Spleen (tissue), 11 donors: ENCODE measurements around the gene SLC2A6. TPM values are rescaled to one million over a fixed set of nuclear protein-coding genes. Genes with fewer than 3 reads are reported as not detected.

ENCODE experiments used
- DNase-seq: peaks from one replicate; pipeline ENCODE4 v3.0.0-alpha.2; 2020
- H3K27ac ChIP-seq, 8 donors: fragments of 200-600 bp; sonication (generic) in 7 of 8; 1 replicate in 4 of 8; 2 replicates in 4 of 8; pipeline versions ENCODE4 v1.5.0 to v1.8.0; 2016 to 2021; ENCODE audit warnings: inconsistent platforms in 4 of 8, mild to moderate bottlenecking in 4 of 8, moderate library complexity in 1 of 8
- H3K27me3 ChIP-seq, 7 donors: fragments of 200-600 bp; sonication (generic) in 6 of 7; replicated peaks in 1 of 7; 1 replicate in 4 of 7; 2 replicates in 3 of 7; pipeline versions ENCODE4 v1.5.0 to v1.8.0; 2016 to 2021; ENCODE audit warnings: inconsistent platforms in 3 of 7, mild to moderate bottlenecking in 1 of 7
- H3K36me3 ChIP-seq, 6 donors: fragments of 200-600 bp; sonication (generic) in 5 of 6; 1 replicate in 4 of 6; 2 replicates in 2 of 6; pipeline versions ENCODE4 v1.5.0 to v1.8.0; 2016 to 2021; ENCODE audit warnings: inconsistent platforms in 2 of 6
- H3K4me1 ChIP-seq, 6 donors: fragments of 200-600 bp; sonication (generic) in 5 of 6; 1 replicate in 3 of 6; 2 replicates in 3 of 6; pipeline versions ENCODE4 v1.5.0 to v1.8.0; 2016 to 2021; ENCODE audit warnings: inconsistent platforms in 3 of 6
- H3K4me3 ChIP-seq, 8 donors: fragments of 200-600 bp; sonication (generic) in 7 of 8; 1 replicate in 4 of 8; 2 replicates in 4 of 8; pipeline versions ENCODE4 v1.5.0 to v1.8.0; 2016 to 2021; ENCODE audit warnings: inconsistent platforms in 4 of 8, mild to moderate bottlenecking in 4 of 8, moderate library complexity in 2 of 8
- H3K9me3 ChIP-seq, 8 donors: fragments of 200-600 bp; sonication (generic) in 7 of 8; 1 replicate in 4 of 8; 2 replicates in 4 of 8; pipeline versions ENCODE4 v1.5.0 to v1.8.0; 2016 to 2021; ENCODE audit warnings: inconsistent platforms in 4 of 8
- CTCF ChIP-seq, 11 experiments: fragments of 200-600 bp in 7 of 11; fragments of 450-650 bp in 4 of 11; sonication (generic) in 4 of 11; IDR thresholded peaks in 8 of 11; conservative IDR thresholded peaks in 3 of 11; 1 replicate in 7 of 11; 2 replicates in 4 of 11; pipeline versions ENCODE4 v1.4.0 to v1.8.0; 2016 to 2021; ENCODE audit warnings: antibody characterized with exemption in 11 of 11, inconsistent platforms in 4 of 11, mild to moderate bottlenecking in 1 of 11
- POLR2A ChIP-seq, 3 donors: fragments of 450-650 bp; IDR thresholded peaks; one replicate each; pipeline ENCODE4 v1.5.1; 2017; ENCODE audit warnings: antibody characterized with exemption in 3 of 3, mild to moderate bottlenecking in 1 of 3
- POLR2AphosphoS5 ChIP-seq, 3 donors: sonication (generic); formaldehyde crosslinking; IDR thresholded peaks; one replicate each; pipeline ENCODE4 v1.5.1; 2017; ENCODE audit warnings: antibody characterized with exemption in 3 of 3
- WGBS, 5 donors: extraction: QIAGEN DNeasy Blood & Tissue Kit in 3 of 5; methylation state at CpG; one replicate each; pipeline versions ENCODE4 v1.1.5 to v1.1.7; 2013 to 2018; 5-methylcytosine and 5-hydroxymethylcytosine counted together
- intact Hi-C: fragments of 100-400 bp; cut with DNase I; formaldehyde crosslinking; loops from one replicate; pipeline ENCODE4 v1.15.0; 2023; ENCODE audit warnings: low total_unique reads
- polyA plus RNA-seq, 3 donors: library from polyadenylated mRNA; stranded (reverse); fragments of 200-250 nt; gene quantifications; one replicate each; pipeline ENCODE4 v1.2.1, GENCODE V29; 2013
- total RNA-seq, 7 donors: library from RNA; depleted of rRNA in 3 of 7; stranded (reverse); fragments of >200 nt in 3 of 7; fragmentation: NEBNext Ultra II Directional in 4 of 7; extraction: Animal tissue kit (Norgen Biotek cat#: 25700) in 4 of 7; gene quantifications; one replicate each; pipeline versions ENCODE4 v1.1.0 to v1.2.1, GENCODE V29; 2016 to 2021
- donor health status: healthy with polysubstance abuse.
- donor health status: DM: no; HTN: no; CAD: no; lungs with moderate emphysema.
- donor health status: DM: no; HTN: no; CAD: no.
- donor health status: Bipolar disorder and iron deficiency.
- donor health status: healthy.
- donor health status: DM: no; HTN: no; CAD: no.
- donor health status: DM: yes; HTN: yes; CAD: no.

The SLC2A6 gene
- total and polyA plus RNA-seq, 10 donors, result 15.4 to 35.0 (median 21.9) TPM

GRCh38 chr9:133523106-133523505, 44.2 kb upstream of the SLC2A6 start:
- intact Hi-C loops, result no loop called here
- no peak for TF ChIP-seq CTCF (IDR thresholded peaks at IDR 0.05 in 8 of 11, conservative IDR thresholded peaks at IDR 0.05 in 3 of 11)
- Histone ChIP-seq H3K9me3 (no peaks in the 10 kb centered on the region), H3K36me3 (no peaks in the 10 kb centered on the region), H3K27me3 (peaks cover 0 to 29% (median 0%) of the 10 kb centered on the region in 7 donors), H3K4me3 (no peak overlapping the region), H3K4me1 (peaks cover 0 to 20% (median 10%) of the 10 kb centered on the region in 6 donors), H3K27ac (no peak overlapping the region)
- no peak for DNase-seq
- 87 to 94% (median 90%) methylated on average over 6 to 8 of the region's 8 CpGs for WGBS, 5 donors

GRCh38 chr9:133522073-133522910, 43.4 kb upstream of the SLC2A6 start:
- 72 to 79% (median 77%) methylated on average over 12 to 14 of the region's 14 CpGs for WGBS, 5 donors
- DNase-seq, result no peak
- H3K27me3 ChIP-seq, result peaks cover 0 to 26% (median 0%) of the 10 kb centered on the region in 7 donors
- H3K27ac ChIP-seq, result no peak overlapping the region
- no peak overlapping the region for H3K4me3 ChIP-seq
- H3K36me3 ChIP-seq, result no peaks in the 10 kb centered on the region
- peaks cover 0 to 13% (median 8%) of the 10 kb centered on the region in 6 donors for H3K4me1 ChIP-seq
- intact Hi-C loops, result no loop called here
- no peak for TF ChIP-seq CTCF (IDR thresholded peaks at IDR 0.05 in 8 of 11, conservative IDR thresholded peaks at IDR 0.05 in 3 of 11)
- no peak for TF ChIP-seq POLR2A (IDR thresholded peaks at IDR 0.05)
- TF ChIP-seq POLR2AphosphoS5 (IDR thresholded peaks at IDR 0.05), result no peak
- H3K9me3 ChIP-seq, result no peaks in the 10 kb centered on the region

- H3K4me1 ChIP-seq, result peaks cover 0 to 4% (median 1%) of the 10 kb centered on the region in 6 donors
- H3K36me3 ChIP-seq, result no peaks in the 10 kb centered on the region
- no peak overlapping the region for H3K4me3 ChIP-seq
- TF ChIP-seq POLR2AphosphoS5 (IDR thresholded peaks at IDR 0.05) (no peak), CTCF (IDR thresholded peaks at IDR 0.05 in 8 of 11, conservative IDR thresholded peaks at IDR 0.05 in 3 of 11) (no peak), POLR2A (IDR thresholded peaks at IDR 0.05) (no peak)
- intact Hi-C loops, result no loop called here
- 85 to 95% (median 89%) methylated on average over 20 to 21 of the region's 21 CpGs for WGBS, 5 donors
- no peak for DNase-seq
- no peak overlapping the region for H3K27ac ChIP-seq
- H3K27me3 ChIP-seq, result peaks cover 0 to 26% (median 0%) of the 10 kb centered on the region in 7 donors
- no peaks in the 10 kb centered on the region for H3K9me3 ChIP-seq
Observed at GRCh38 chr9:133521122-133522072, 42.5 kb upstream of the SLC2A6 start.
